ENCODE measurements around the gene EPHA6.

EPHA6 gene

GRCh38 chr3:97765336-97765735, 950.9 kb downstream of the EPHA6 start:
- Histone ChIP-seq H3K36me3 (ENCODE audit: insufficient read depth, low read length) (peaks cover 9% of the 10 kb centered on the region; the same call in 1 of the 2 replicates), H3K27ac (ENCODE audit: low read depth, low read length, poor library complexity, severe bottlenecking) (no peak overlapping the region), H3K9me3 (ENCODE audit: low read length) (no peaks in the 10 kb centered on the region), H4K20me1 (ENCODE audit: insufficient read depth, low read length) (no peaks in the 10 kb centered on the region), H3K9ac (ENCODE audit: low read length) (peak overlapping the region; percentile 62; the same call in 1 of the 2 replicates), H2AFZ (ENCODE audit: low read length) (no peak overlapping the region), H3K9me2 (ENCODE audit: low read depth, low read length) (no peaks in the 10 kb centered on the region), H3K4me2 (ENCODE audit: low read length) (peak overlapping the region; percentile 73), H3K79me2 (ENCODE audit: insufficient read depth, low read length) (no peaks in the 10 kb centered on the region), H3F3A (ENCODE audit: insufficient read depth, low read length) (no peaks in the 10 kb centered on the region), H3K4me1 (ENCODE audit: insufficient read depth, low read length, severe bottlenecking) (peaks cover 27% of the 10 kb centered on the region), H3K27me3 (ENCODE audit: insufficient read depth, low read length) (no peaks in the 10 kb centered on the region), H3K4me3 (ENCODE audit: low read depth, low read length, poor library complexity, severe bottlenecking) (peak overlapping the region; percentile 71)
- no peak for TF ChIP-seq EZH2 (IDR thresholded peaks at IDR 0.05; ENCODE audit: borderline replicate concordance, low read length)
- TF ChIP-seq CTCF (IDR thresholded peaks at IDR 0.05; ENCODE audit: low read length) = no peak

- H3K36me3 ChIP-seq (ENCODE audit: insufficient read depth, low read length) = peaks cover 12% of the 10 kb centered on the region; the same call in 1 of the 2 replicates
- H3F3A ChIP-seq (ENCODE audit: insufficient read depth, low read length) = no peaks in the 10 kb centered on the region
- no peak overlapping the region for H2AFZ ChIP-seq (ENCODE audit: low read length)
Observed at GRCh38 chr3:97772926-97773325, 958.5 kb downstream of the EPHA6 start.

GRCh38 chr3:97778152-97778551, 963.8 kb downstream of the EPHA6 start:
- H3K27ac ChIP-seq (ENCODE audit: low read depth, low read length, poor library complexity, severe bottlenecking) = no peak overlapping the region
- no peaks in the 10 kb centered on the region for H3K27me3 ChIP-seq (ENCODE audit: insufficient read depth, low read length)
- H3K9me3 ChIP-seq (ENCODE audit: low read length) = no peaks in the 10 kb centered on the region
- H3K36me3 ChIP-seq (ENCODE audit: insufficient read depth, low read length) = no peaks in the 10 kb centered on the region
- H3K79me2 ChIP-seq (ENCODE audit: insufficient read depth, low read length) = no peaks in the 10 kb centered on the region
- no peaks in the 10 kb centered on the region for H3K9me2 ChIP-seq (ENCODE audit: low read depth, low read length)
- no peaks in the 10 kb centered on the region for H3K4me1 ChIP-seq (ENCODE audit: insufficient read depth, low read length, severe bottlenecking)
- no peak overlapping the region for H3K4me3 ChIP-seq (ENCODE audit: low read depth, low read length, poor library complexity, severe bottlenecking)
- H3F3A ChIP-seq (ENCODE audit: insufficient read depth, low read length) = no peaks in the 10 kb centered on the region
- H4K20me1 ChIP-seq (ENCODE audit: insufficient read depth, low read length) = no peaks in the 10 kb centered on the region
- TF ChIP-seq CTCF (IDR thresholded peaks at IDR 0.05; ENCODE audit: low read length) = no peak
- no peak for TF ChIP-seq EZH2 (IDR thresholded peaks at IDR 0.05; ENCODE audit: borderline replicate concordance, low read length)
- H3K4me2 ChIP-seq (ENCODE audit: low read length) = no peak overlapping the region
- H3K9ac ChIP-seq (ENCODE audit: low read length) = no peak overlapping the region
- H2AFZ ChIP-seq (ENCODE audit: low read length) = no peak overlapping the region

More at GRCh38 chr3:97772926-97773325, 958.5 kb downstream of the EPHA6 start:
- TF ChIP-seq CTCF (IDR thresholded peaks at IDR 0.05; ENCODE audit: low read length) = no peak
- TF ChIP-seq EZH2 (IDR thresholded peaks at IDR 0.05; ENCODE audit: borderline replicate concordance, low read length) = no peak
- no peaks in the 10 kb centered on the region for H3K27me3 ChIP-seq (ENCODE audit: insufficient read depth, low read length)
- H3K9ac ChIP-seq (ENCODE audit: low read length) = no peak overlapping the region
- no peak overlapping the region for H3K27ac ChIP-seq (ENCODE audit: low read depth, low read length, poor library complexity, severe bottlenecking)
- no peaks in the 10 kb centered on the region for H3K4me1 ChIP-seq (ENCODE audit: insufficient read depth, low read length, severe bottlenecking)
- H3K9me3 ChIP-seq (ENCODE audit: low read length) = 0 out of 2 replicates have a peak, but pooled peaks cover 3% of the 10 kb centered on the region
- H4K20me1 ChIP-seq (ENCODE audit: insufficient read depth, low read length) = no peaks in the 10 kb centered on the region
- H3K4me2 ChIP-seq (ENCODE audit: low read length) = no peak overlapping the region
- no peak overlapping the region for H3K4me3 ChIP-seq (ENCODE audit: low read depth, low read length, poor library complexity, severe bottlenecking)
- no peaks in the 10 kb centered on the region for H3K9me2 ChIP-seq (ENCODE audit: low read depth, low read length)
- no peaks in the 10 kb centered on the region for H3K79me2 ChIP-seq (ENCODE audit: insufficient read depth, low read length)

Data from OCI-LY1 (cell line).